Measurements from ENCODE around the gene RNF167.
"Not testable (repeated sequence)": the region's sequence is repeated elsewhere in the genome, so short reads cannot be mapped to it uniquely, and the experiment has no call there.

The RNF167 gene

GRCh38 chr17:4903051-4903818, 36.8 kb upstream of the RNF167 start, which contains the start of gene CHRNE:
Gene CHRNE (minus strand): TSS chr17:4903098. CDS start chr17:4903063, 35 bp downstream.
- peak; percentile 59 for DNase-seq

GRCh38 chr17:4906642-4907041, 33.4 kb upstream of the RNF167 start:
- DNase-seq: not testable (repeated sequence)

DNA sequence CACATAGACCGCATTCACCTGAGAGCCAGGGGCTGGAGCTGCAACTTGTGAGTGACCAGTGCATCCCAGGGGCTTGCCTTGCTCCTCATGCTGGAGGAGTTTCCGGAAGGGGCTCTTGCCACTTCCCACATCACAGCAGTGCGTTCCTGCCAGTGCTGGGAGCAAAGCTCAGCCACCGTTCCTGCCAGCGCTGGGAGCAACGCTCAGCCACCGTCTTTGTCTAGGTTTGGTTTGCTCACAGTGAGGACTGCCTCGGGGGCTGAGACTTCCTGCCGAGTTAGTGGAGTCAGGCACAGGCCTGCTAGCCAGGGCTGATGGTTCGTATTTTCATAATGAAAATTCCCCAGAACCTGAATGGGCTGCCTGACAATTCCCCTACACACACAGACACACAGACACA, 31.8 kb upstream of the RNF167 start:
- DNase-seq: no peak

GRCh38 chr17:4908711-4909496, 31.2 kb upstream of the RNF167 start:
- DNase-seq: no peak

DNA sequence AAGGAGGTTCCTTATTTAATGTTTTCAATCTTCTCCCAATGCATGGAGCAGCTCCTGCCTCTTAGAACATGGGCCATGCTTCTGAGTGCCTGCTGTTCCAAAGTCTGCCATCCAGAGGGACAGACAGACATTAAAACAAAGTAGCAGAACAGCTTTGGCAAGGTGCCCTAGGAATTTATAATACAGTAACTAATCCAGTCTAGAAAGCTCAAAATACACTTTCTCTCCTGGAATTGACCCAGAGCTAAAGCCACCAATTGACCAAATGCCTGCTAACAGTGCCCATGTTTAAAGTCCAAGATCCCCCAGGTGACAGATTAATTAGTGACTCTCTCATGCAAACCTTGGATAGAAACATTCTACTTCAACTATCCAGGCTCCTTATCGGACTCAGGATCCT, 26.1 kb upstream of the RNF167 start:
- no peak for DNase-seq

- DNase-seq: not testable (repeated sequence)
Measured at GRCh38 chr17:4914551-4914950, 25.5 kb upstream of the RNF167 start.

- DNase-seq: no peak
Measured at GRCh38 chr17:4919511-4920047, 20.5 kb upstream of the RNF167 start.

- DNase-seq: no peak
Measured at GRCh38 chr17:4920351-4921048, 19.6 kb upstream of the RNF167 start.

DNA sequence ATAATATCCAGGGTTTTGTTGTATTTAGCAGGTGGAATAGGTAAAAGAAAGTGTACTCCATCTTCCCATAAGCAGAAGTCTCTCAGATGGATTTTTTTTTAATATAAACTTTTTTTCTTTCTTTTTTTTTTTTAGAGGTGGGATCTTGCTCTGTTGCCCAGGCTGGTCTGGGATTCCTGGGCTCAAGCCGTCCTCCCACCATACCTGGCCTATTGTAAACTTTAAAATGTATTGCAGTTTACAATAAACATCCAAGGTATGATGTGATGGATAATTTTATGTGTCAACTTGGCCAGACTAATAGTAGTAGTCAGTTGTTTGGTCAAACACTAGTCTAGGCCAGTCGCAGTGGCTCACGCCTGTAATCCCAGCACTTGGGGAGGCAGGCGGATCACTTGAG, 18.7 kb upstream of the RNF167 start:
- DNase-seq: no peak

DNA sequence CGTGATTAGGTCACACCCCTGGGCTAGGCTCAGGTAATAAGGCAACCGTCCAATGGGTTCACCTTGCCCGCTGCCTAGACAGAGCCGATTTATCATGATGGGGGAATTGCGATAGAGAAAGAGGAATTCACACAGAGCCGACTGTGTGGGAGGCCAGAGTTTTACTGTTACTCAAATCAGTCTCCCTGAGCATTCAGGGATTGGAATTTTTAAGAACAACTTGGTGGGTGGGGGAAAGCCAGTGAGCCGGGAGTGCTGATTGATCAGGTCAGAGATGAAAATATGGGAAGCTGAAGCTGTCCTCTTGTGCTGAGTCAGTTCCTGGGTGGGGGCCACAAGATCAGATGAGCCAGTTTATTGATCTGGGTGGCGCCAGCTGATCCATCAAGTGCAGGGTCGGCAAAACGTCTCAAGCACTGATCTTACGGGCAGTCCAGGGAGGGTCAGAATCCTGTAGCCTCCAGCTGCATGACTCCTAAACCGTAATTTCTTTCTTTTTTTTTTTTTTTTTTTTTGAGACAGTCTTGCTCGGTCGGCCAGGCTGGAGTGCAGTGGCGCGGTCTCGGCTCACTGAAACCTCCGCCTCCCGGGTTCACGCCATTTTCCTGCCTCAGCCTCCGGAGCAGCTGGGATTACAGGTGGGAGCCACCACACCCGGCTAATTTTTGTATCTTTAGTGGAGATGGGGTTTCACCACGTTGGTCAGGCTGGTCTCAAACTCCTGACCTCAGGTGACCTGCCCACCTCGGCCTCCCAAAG, 13.3 kb upstream of the RNF167 start:
- not testable (repeated sequence) for DNase-seq

DNA sequence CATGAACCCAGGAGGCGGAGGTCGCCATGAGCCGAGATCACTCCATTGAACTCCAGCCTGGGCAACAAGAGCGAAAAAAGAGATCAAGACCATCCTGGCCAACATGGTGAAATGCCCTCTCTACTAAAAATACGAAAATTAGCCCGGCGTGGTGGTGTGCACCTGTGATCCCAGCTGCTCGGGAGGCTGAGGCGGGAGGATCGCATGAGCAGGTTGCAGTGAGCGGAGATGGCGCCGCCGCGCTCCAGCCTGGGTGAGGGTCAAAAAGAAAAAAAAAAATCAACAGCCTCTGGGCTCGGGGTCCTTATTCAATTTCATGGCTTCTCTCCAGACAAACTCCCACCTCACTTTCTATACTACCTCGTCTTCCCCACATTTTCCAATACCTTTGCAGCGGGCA, 11.2 kb upstream of the RNF167 start:
- no peak for DNase-seq

DNA sequence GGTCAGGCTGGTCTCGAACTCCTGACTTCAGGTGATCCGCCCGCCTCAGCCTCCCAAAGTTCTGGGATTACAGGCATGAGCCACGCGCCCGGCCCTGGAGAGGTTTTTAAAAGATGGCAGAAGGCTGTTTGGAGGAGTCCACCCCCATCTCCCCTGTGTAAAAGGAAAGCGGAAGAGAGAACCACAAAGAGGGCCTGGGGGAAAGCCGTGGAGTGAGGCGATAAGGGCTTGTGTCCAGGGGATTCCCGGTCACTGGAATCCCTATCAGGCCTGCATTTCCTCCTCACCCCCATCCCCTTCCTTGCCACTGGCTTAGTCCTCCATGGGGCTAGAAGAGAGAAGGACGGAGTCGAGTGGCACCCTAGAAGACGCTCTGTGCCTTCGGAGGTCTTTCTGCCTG, 8.1 kb upstream of the RNF167 start, which contains the start of gene GP1BA:
Gene GP1BA (plus strand): TSS at position 315 of the 400 bp plus-strand sequence. CDS start 328 bp downstream, outside the sequence.
- no peak for DNase-seq

DNA sequence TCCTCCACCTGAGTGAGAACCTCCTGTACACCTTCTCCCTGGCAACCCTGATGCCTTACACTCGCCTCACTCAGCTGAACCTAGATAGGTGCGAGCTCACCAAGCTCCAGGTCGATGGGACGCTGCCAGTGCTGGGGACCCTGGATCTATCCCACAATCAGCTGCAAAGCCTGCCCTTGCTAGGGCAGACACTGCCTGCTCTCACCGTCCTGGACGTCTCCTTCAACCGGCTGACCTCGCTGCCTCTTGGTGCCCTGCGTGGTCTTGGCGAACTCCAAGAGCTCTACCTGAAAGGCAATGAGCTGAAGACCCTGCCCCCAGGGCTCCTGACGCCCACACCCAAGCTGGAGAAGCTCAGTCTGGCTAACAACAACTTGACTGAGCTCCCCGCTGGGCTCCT, 7.3 kb upstream of the RNF167 start:
- no peak for DNase-seq

- DNase-seq: no peak
Measured at GRCh38 chr17:4933646-4934045, 6.4 kb upstream of the RNF167 start.

GRCh38 chr17:4934173-4934979, 5.7 kb upstream of the RNF167 start:
- DNase-seq: no peak

GRCh38 chr17:4935650-4936049, 4.4 kb upstream of the RNF167 start:
- DNase-seq: no peak

DNA sequence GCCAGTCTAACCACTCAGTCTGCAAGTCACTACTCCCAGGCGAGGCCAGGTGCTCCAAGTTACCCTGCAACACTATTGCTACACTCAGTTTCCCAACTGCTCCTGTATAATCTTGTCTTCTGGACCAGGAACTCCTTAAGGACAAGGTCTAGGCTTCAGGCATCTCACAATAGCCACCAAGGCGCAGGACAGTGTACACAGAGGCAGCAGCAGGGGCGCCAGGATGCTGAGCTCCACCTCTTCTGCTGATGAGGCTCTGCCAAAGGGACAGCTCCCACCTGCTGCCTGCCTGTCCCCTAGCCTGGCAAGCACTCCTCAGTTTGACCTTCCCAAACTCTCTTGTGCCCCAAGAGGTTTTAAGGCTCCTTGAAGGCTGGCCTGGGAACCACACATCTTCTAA, 3.6 kb upstream of the RNF167 start:
- DNase-seq: no peak

GRCh38 chr17:4937553-4937952, 2.5 kb upstream of the RNF167 start:
- DNase-seq: no peak

DNA sequence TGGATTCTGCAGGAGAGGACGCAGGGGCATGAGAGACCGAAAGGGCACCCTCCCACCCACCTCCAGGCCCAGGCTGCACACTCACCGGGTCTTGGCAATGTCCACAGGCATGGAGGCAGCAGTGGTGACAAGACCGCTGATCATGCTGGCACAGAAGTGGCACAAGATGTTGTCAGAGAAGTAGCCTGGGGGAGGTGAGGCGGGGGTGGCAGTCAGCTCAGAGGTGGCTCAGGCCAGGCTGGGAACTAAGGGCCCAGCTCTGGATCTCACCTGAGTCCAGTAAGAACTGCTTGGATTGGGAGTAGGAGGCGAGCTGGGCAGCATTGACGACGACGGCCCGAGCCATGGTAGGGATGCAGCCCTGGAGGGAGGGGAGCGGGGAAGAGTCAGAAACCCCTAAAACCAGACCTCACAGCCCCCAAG, 2.0 kb upstream of the RNF167 start:
- no peak for DNase-seq

GRCh38 chr17:4938688-4939545, 1.2 kb upstream of the RNF167 start:
- no peak for DNase-seq

DNA sequence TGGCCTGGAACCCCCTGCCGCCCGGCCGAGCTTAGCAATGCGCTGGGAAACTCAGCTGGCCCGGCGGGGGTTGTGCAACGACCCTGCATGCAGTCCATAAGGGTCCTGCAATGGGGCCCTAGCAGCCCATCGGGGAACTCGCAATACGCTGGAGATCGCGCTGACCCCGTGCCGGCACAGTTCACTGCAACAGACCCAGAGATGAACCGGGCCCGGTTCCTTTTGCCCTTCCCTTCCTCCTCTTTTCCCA, 597 bp upstream of the RNF167 start:
- DNase-seq: no peak
